Upper lobe of left lung (tissue), 4 donors: ENCODE results near the gene NBPF6.

Experiments
- CTCF ChIP-seq, 6 experiments: fragments of 450-650 bp in 4 of 6; fragments of 200-600 bp in 2 of 6; sonication (generic) in 2 of 6; IDR thresholded peaks; one replicate each; pipeline ENCODE4 v1.5.1; 2016 to 2019; ENCODE audit warnings: antibody characterized with exemption in 6 of 6
- EP300 ChIP-seq, 4 donors: sonication (generic); formaldehyde crosslinking; IDR thresholded peaks; one replicate each; pipeline ENCODE4 v1.5.1; 2017; ENCODE audit warnings: antibody characterized with exemption in 4 of 4, control low read depth in 2 of 4
- POLR2A ChIP-seq, 4 donors: fragments of 450-650 bp; IDR thresholded peaks; one replicate each; pipeline ENCODE4 v1.5.1; 2016 to 2017; ENCODE audit warnings: antibody characterized with exemption in 4 of 4, mild to moderate bottlenecking in 2 of 4
- POLR2AphosphoS5 ChIP-seq, 2 donors: sonication (generic); formaldehyde crosslinking; IDR thresholded peaks; one replicate each; pipeline ENCODE4 v1.5.1; 2017; ENCODE audit warnings: antibody characterized with exemption in 2 of 2

GRCh38 chr1:108511764-108512163 is 61.6 kb downstream of the NBPF6 start:
- TF ChIP-seq POLR2A (IDR thresholded peaks at IDR 0.05), result no peak
- no peak for TF ChIP-seq CTCF (IDR thresholded peaks at IDR 0.05)
- TF ChIP-seq EP300 (IDR thresholded peaks at IDR 0.05), result no peak
- TF ChIP-seq POLR2AphosphoS5 (IDR thresholded peaks at IDR 0.05), result no peak
